Mesothelial cell of epicardium (in vitro differentiated cells): ENCODE results near the gene DNM2. TPM values are rescaled to one million over a fixed set of nuclear protein-coding genes. Genes with fewer than 3 reads are reported as not detected.
A peak's percentile ranks its signal among the peaks of the same experiment; 100 is the strongest.

Source experiments
- DNase-seq, 2 experiments: peaks; one replicate each; pipeline ENCODE4 v3.0.0; 2021; ENCODE audit warnings: low spot score in 2 of 2; ENCODE audit not compliant: unreplicated experiment in 2 of 2
- H3K27ac Mint-ChIP-seq: 2 replicates; pipeline ENCODE4 v1.8.0; 2021; ENCODE audit warnings: mixed read lengths
- H3K27me3 Mint-ChIP-seq: 2 replicates; pipeline ENCODE4 v1.8.0; 2021; ENCODE audit warnings: low read depth, mixed read lengths
- H3K36me3 Mint-ChIP-seq: 2 replicates; pipeline ENCODE4 v1.8.0; 2021; ENCODE audit warnings: mixed read lengths
- H3K4me1 Mint-ChIP-seq: 2 replicates; pipeline ENCODE4 v1.8.0; 2021; ENCODE audit warnings: mixed read lengths
- H3K4me3 Mint-ChIP-seq: 2 replicates; pipeline ENCODE4 v1.8.0; 2021; ENCODE audit warnings: mild to moderate bottlenecking, moderate library complexity, mixed read lengths
- H3K9me3 Mint-ChIP-seq: 2 replicates; pipeline ENCODE4 v1.8.0; 2021; ENCODE audit warnings: mixed read lengths
- CTCF ChIP-seq: fragments of 200-600 bp; sonication (generic); IDR thresholded peaks from one replicate; pipeline ENCODE4 v1.5.0; 2021; ENCODE audit warnings: antibody characterized with exemption; ENCODE audit not compliant: unreplicated experiment
- total RNA-seq: library from RNA; stranded (reverse); gene quantifications from 3 replicates; pipeline ENCODE4 v1.2.1, GENCODE V29; 2021

DNM2 gene
- total RNA-seq, 1 donor from 2014 or later, result 128 TPM

DNA sequence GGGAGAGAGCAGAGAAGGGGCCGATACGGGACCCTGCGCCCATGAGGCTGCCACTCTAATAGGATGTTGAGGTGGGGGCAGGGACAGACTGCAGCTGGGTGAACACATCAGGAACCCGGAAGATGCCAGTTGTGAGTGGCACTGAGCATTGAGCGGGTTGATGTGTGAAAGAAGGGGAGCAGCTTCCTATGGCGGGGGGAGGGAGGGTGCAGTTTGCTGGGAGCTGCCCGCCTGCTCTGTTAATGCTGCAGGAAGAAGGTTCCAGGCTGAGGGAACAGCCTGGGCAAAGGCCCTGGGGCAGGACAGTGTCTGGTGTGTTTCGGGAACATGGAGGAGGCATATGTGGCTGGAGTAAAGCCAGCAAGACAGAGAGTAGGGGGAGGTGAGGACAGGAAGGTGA, 29.8 kb downstream of the DNM2 start:
- peaks cover under 1% of the 10 kb centered on the region for H3K36me3 Mint-ChIP-seq
- no peak for TF ChIP-seq CTCF
- H3K4me1 Mint-ChIP-seq, result peaks cover 13% of the 10 kb centered on the region
- no peaks in the 10 kb centered on the region for H3K9me3 Mint-ChIP-seq
- H3K4me3 Mint-ChIP-seq, result no peak overlapping the region
- H3K27ac Mint-ChIP-seq, result no peak overlapping the region
- DNase-seq, result no peak
- H3K27me3 Mint-ChIP-seq, result no peaks in the 10 kb centered on the region

DNA sequence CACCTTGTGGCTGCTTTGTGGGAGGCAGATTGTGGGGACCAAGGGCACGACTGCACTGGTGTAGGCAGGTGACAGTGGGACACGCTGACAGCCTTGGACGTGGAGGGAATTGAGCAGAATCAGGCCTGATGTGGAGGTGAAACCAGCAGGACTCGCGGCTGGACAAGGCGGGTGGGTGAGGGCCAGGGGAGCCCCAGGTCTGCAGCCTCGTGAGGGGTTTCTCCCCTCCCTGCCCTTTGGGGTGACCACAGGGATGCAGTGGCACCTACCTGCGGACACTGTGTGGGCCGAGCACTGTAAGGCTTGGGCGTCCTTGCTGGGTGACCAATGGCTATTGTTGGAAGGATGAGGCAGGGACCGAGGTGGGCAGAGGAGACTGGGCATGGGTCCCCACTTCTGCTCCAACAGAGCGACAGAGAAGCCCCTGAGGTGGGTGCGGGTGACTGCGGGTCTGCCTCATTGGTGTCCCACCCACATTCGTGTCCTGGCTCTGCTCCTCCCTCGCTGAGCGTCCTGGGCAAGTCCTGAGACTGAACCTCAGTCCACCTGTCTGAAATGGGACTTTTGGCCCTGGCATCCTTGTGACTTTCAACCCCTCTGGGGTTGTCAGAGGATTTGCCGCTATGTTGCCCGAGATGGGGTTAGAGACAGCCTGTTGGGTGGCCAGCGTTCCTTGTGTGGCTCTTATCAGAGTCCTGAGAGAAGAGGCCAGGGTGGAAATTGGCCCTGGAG, 30.5 kb downstream of the DNM2 start:
- no peak overlapping the region for H3K27ac Mint-ChIP-seq
- H3K9me3 Mint-ChIP-seq, result no peaks in the 10 kb centered on the region
- DNase-seq, result no peak
- peaks cover 13% of the 10 kb centered on the region for H3K4me1 Mint-ChIP-seq
- TF ChIP-seq CTCF, result no peak
- no peaks in the 10 kb centered on the region for H3K36me3 Mint-ChIP-seq
- H3K4me3 Mint-ChIP-seq, result no peak overlapping the region
- H3K27me3 Mint-ChIP-seq, result no peaks in the 10 kb centered on the region

DNA sequence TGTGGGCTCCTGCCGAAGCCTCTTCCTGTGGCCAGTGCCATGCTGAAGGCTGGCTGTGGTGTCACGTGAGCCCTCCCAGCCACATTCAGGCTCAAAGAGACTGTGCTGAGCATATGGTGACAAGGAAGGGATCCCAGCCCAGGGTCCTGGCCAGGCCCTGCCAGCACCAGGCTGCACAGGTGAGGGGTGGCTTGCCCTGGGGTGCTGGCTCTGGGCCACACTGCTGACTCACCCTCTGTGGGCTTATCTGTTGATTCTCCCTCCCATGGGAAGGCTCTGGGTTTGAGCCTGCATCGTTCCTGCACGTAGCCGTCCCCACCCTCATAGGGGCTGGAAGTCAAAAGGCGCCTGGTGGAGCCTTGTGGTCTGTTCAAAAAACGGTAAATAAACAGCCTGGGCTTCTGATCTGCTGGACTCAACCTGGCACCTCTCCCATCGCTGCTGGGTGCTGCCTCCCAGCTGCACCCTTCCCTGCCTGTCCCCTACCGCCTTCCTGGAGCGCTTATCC, 31.1 kb downstream of the DNM2 start:
- Mint-ChIP-seq H3K27ac (peak overlapping the region; percentile 59), H3K9me3 (no peaks in the 10 kb centered on the region)
- DNase-seq, result no peak

DNA sequence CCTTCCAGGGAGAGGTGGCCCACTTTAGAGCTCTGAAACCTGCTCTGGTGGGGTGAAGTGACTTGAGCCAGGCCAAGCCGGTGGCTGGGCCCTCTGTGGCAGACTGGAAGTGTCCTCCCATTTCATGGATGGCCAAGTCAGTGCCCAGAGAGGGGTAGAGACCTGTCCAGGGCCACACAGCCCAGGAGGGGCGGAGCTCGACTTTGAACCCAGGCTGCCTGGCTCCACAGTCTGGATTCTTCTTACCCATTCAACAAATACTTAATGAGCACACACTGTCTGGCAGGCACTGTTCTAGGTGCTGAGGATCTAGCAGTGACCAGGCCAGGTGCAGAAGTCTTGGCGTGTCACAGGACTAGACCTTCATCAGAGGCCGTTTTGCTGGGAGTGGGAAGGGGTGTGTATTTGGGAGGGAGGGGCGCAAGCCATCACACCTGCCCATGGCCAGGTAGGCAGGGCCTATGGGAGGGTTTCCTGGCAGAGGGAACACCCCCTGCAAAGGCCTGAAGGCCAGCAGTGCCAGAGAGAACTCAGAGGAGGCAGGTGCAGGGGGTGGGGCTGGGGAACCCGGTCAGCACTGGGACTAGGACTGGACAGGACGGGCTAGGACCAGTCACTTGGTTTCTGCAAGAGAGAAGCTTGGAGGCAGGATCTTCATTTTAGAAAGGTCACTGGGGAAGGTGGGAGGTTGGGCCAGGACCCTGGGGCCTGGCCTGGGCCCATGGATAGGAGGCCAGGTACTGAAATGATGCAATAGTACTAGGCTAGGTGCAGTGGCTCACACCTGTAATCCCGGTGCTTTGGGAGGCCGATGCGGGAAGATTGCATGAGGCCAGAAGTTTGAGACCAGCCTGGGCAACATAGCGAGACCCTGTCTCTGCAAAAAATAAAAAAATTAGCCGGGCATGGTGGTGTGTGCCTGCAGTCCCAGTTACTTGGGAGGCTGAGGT, 31.8 kb downstream of the DNM2 start:
- no peaks in the 10 kb centered on the region for H3K27me3 Mint-ChIP-seq
- no peaks in the 10 kb centered on the region for H3K9me3 Mint-ChIP-seq
- no peaks in the 10 kb centered on the region for H3K36me3 Mint-ChIP-seq
- no peak for DNase-seq
- peaks cover 4% of the 10 kb centered on the region for H3K4me1 Mint-ChIP-seq
- no peak overlapping the region for H3K4me3 Mint-ChIP-seq
- H3K27ac Mint-ChIP-seq, result peak overlapping the region; percentile 59
- no peak for TF ChIP-seq CTCF

More for the DNA sequence above, 31.1 kb downstream of the DNM2 start:
- no peak for TF ChIP-seq CTCF
- H3K27me3 Mint-ChIP-seq, result no peaks in the 10 kb centered on the region
- H3K4me3 Mint-ChIP-seq, result no peak overlapping the region
- no peaks in the 10 kb centered on the region for H3K36me3 Mint-ChIP-seq
- H3K4me1 Mint-ChIP-seq, result peaks cover 11% of the 10 kb centered on the region

DNA sequence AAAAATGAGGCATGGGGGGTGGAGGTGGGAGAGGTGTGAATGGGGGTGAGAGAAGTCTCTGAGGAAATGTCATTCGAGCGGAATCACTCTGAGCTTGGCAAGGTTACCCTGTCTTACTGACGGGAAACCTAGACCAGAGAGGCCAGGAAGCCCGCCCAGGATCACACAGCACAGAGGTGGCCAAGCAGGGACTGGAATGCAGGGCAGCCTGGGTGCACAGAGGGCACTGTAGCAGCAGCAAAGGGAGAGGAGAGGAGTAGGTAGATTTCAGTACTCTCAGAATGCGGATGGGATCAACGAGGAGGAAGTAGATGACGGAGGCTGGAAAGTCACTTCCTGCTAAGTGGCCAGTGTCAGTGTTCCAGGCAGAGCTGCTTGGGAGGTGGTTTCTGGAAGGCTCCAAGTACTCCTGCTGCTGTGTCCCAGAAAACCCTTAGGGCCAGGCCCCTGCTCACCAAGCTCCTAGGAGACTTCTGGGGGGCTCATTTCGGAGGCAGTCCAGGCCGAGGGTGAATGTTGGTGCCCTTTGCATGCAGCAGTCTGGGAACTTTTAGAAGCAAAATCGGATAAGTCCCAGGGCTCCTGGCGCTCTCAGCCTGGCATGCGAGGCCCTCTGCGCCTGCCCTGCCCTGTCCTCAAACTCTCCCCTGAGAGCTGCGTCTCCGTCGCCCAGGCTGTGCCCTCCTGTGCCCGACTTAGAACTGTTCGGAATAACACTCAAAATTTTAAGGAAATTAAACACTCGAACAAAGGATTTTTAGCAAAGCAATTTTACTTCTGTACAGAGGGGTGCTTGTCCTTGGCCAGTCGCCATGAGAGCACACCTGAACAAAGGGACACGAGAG, 33.5 kb downstream of the DNM2 start:
- DNase-seq, result no peak
- no peak for TF ChIP-seq CTCF
- Mint-ChIP-seq H3K4me1 (no peaks in the 10 kb centered on the region), H3K4me3 (no peak overlapping the region), H3K27ac (peak overlapping the region; percentile 91), H3K27me3 (no peaks in the 10 kb centered on the region), H3K36me3 (no peaks in the 10 kb centered on the region), H3K9me3 (no peaks in the 10 kb centered on the region)
